Stromal cell of bone marrow (primary cell): ENCODE results near the gene PLPP2.
"Not testable (repeated sequence)": the region's sequence is repeated elsewhere in the genome, so short reads cannot be mapped to it uniquely, and the experiment has no call there.

Experiments used
- DNase-seq: peaks from one replicate; pipeline ENCODE4 v3.0.0-alpha.2; 2012; ENCODE audit warnings: low read depth

The PLPP2 gene

DNA sequence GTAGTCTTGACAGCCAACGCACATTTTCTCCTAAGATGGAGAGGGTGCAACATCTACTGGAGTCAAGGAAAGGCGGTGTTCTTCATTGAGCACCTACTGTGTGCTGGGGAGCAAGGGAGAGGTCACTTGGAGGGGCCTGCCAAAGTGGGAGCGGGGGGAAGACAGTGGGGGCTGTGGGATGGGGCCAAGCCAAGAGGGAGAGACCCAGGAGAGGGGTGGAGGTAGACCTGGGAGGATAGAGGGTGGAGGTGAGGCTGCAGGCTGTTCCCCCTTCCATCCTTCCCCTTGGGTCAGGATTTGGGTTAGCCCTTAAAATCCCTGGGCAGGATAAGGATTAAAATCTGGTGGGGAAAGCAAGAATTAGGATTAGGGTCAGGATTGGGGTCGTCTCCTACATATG is 1.7 kb upstream of the PLPP2 start:
- DNase-seq, result no peak

DNA sequence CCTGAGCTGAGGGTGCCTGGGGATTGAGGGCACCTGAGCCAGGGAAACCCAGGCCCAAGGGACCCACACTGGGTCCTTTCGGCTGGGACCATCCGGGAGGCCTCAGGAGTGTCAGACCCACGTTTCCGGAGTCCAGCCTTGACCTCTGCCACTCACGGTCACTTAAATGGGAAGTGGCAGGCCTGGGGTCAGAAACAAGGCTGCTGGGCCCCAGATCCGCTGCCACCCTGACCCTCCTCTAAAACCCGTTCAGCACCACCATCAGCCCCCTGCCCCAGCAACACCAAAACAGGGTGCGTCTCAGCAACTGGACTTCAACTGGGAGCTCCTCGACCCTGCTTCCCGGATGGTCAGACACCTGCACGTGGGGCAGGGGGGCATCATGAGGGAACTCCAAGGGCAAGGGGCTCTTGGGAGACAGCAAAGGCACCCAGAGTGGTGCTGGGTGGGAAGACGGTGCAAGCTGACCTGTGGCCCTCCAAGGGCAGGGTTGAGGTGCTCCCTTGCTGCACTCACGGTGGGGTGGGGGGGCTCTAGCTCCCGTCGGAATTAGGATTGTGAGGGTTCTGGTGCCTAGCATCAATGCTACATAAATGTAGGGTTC is 1.2 kb upstream of the PLPP2 start:
- DNase-seq, result no peak

DNA sequence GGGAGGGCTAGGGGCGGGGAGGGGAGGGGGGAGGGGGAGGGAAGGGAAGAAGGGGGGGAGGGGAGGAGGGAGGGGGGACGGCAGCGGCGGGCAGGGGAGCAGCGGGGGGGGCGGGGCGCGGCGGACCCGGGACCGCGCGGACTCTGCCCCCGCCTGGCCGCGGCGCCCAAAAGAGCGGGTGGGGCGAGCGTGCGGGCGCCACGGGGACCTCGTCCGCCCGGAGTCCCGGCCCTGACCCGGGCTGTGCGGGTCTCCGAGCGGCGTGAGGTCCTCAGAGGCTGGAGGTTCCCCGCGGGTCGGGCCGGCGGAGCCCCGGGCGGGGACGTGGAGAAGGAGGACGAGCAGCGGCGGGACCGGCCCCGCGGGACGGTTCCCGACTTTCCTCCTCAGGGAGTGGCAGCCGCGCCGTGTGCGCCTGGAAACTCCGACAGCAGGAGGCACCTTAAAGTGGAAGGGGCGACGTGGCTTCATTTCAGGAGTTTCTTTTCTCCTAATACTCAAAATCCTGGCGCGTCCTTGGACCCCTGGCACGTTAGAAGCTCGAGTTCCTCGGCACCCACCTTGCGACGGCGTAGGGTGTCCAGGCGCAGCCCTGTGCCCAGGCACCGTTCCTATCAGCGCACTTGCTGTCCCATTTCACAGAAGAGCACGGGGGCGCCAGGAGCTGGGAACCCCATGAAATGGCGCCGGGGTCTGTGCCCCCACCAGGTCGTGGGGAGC is 518 bp upstream of the PLPP2 start:
- DNase-seq, result no peak

DNA sequence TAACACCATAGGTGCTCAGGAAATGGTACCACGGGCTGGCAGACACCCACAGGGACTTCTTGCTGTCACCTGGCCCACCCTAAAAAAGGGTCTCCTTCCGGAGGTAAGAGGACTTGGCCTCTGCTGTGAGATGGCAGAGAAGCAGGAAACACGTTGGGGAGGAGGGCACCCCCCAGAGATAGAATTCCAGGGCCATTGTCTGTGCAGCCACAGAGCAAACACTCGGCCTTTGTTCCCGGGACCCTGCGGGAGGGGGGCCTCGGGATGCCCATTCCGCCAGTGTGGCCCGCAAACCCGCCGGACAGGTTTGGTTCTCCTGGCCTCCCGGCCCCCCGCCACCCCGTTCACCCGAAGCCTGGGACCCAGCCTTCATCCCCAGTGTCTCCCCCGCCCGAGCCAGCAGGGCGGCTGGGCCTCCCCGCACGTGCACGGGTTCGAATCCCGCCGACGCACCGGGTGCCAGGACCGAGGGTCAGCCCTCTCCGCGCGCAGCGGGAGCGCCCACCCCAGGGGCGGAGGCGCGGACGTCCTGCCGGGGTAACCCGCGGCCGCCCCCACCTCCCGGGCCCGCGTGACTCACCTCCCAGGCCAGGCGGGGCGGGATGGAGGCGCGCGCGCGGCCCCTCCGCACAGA is 714 bp downstream of the PLPP2 start:
- DNase-seq, result no peak

DNA sequence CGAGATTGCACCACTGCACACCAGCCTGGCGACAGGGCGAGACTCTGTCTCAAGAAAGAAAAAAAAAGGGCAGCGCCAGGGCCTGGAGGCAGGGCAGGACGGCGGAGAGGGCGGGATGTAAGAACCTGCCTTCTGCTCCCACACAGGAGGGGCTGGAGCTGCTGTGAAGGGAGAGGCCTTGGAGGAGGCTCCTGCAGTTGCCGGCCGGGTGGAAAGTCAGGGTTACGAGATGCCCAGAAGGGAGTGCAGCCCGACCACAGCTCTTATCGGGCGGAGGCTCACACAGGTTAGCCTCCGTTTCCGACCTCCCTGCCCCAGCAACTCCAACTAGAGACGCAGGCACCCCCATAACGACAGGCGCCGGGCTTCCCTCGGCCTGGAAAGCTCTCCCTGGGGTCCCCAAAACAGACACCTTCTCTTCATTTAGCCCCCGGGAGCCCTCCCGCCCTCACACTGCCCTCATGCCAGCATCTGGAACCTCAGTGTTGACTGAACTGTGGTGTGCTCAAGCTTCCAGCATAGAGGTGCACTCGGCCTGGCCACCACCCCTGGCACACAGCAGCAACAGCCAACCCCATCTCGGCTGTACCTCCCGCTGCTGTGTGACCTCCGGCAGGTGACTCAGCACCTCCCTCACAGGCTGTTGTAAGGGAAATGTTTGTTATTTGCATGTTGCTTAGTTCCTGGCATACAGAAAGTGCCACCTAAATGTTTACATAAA is 1.4 kb downstream of the PLPP2 start:
- DNase-seq, result no peak

DNA sequence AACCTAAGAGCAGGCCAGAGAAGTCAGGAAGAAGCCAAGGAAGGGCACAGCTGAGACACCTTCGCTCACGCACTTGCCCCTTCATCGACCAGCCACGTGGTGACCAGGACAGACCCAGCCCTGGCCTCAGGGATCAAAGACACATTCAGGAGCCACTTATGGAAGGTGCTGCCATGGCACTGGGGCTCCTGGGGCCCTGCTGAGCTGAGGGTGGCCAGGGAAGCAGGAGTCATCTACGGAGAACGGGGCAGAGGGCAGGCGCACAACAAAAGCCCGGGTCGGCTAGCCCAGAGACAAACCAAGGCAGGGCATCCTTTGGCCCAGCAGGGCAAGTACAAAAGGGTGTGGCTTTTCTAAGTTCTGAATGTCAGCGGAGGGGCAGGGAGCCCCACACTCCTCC is 2.3 kb downstream of the PLPP2 start:
- DNase-seq, result no peak

DNA sequence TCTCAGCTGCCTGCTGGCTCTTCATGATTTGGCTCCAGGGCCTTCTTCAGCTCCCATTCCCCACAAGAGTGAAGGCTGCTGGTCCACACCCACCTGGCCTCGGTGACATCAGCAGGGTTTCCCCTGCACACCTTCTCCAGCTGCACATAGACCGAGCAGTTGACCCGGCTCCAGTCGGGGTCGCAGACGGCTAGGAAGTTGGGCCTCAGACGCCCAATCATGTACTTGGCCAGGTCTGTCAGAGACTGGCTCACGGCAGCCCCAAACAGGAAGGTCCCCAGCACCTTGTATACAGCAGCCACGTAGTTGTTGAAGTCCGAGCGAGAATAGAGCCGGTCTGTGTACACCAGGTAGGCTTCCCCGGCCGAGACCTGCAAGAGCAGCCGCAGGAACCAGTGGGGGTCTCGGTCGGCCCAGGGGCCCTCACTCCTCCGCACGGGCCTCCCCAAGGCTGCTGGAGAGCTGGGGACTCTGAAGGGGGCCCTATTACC is 3.8 kb downstream of the PLPP2 start:
- no peak for DNase-seq

DNA sequence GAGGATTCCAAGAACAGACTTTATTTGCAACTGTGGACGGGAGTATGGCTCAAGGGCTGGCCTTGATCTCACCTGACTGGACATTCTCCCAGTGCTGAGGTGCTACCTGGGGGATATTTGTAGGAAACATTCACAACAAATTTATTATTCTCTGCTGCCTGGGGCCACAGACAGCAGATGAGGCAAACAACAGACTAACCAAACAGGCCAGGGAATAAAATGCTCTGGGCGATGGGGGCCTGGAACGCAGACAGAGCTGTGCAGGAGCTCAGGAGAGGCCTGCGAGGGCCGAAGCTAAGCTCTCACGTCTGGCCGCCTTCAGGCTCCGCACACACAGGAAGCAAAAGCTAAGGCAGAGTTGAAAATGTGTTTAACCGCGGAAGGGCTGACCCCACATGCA is 7.8 kb downstream of the PLPP2 start:
- DNase-seq, result no peak

DNA sequence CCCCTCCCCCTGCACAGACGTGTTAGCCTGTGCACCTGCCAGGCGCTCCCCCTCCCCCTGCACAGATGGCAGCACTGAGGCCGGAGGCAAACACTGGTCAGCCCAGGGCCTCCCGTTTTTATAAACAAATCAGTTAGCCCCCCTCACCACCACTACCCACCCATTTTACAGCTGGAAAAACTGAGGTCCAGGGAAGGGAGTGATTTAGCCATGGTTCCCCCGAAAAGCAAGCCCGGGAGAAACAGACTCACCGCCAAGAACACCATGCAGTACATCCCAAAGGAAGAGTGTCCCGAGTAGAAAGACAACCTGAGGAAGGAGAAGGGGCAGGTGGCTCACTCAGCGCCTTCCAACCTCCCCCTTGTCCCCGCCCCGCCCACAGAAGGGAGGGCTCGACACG is 8.7 kb downstream of the PLPP2 start:
- DNase-seq, result no peak

DNA sequence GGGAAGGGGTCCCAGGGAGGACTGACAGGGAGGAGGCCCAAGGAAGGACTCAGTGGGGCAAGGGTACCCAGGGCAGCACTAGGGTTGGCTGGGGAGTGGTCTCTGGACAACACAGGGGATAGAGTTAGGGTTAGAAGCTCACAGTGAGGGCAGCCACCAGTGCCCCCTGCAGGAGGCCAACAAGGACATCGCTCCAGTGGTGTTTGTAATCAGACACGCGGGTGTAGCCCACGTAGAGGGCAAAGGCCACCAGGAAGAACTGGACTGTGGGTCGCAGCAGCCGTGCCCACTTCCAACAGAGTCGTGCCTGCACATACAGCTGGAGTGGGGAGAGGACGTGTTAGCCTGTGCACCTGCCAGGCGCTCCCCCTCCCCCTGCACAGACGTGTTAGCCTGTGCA is 9.2 kb downstream of the PLPP2 start:
- DNase-seq, result no peak

DNA sequence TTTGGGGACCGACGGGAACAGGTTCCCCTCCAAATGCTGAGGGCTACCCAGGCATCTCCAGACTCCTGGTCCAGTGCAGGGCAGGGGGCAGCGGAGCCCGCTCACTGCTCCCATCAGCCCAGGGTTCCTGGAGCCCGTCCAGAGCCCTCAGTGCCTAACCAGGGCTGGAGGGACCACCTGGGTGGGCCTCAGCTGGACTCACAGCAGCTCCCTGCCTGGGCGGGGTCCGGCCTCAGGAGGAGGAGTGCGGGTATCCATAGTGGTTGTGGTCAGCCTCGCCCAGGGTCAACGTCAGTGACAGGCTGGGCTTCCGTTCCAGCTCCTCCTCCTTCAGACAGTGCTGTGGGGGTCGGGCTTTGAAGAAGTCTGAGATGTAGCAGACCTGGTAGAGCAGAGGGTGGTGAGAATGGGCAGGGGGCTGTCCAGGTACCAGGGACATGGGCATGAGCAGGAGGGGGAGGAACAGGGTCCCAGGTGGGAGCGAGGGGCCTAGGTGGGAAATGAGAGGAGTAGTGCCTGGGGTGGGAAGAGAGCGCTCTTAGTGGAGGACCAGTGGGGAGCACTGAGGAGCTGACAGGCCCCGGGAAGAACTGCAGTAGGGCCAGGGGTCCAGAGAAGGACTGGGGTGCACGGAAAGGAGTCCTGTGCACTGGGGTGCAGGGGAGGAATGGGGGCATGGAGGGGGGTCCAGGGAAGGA is 9.9 kb downstream of the PLPP2 start:
- no peak for DNase-seq

DNA sequence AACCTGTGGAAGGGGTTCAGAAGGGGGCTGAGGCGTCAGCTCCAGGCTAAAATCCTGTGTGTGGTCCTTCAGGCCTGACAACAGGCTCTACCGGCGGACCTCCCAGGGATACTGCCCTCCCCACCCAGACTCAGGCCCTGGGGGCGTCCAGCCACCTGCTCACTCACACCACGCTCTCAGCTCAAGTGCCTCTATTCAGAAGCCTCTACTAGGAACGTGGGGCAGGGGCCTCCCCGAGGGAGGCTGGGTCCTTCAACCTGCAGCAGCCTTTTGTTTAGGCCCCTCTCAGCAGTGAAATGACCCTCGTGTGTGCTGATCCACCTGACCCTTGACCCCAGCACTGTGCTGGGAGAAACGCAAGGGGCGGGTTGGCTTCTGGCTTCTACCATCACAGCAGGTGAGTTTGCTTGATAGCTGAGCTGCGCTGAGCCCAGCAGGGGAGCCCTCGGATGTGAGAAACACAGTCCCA is 10.6 kb downstream of the PLPP2 start:
- DNase-seq, result no peak

DNA sequence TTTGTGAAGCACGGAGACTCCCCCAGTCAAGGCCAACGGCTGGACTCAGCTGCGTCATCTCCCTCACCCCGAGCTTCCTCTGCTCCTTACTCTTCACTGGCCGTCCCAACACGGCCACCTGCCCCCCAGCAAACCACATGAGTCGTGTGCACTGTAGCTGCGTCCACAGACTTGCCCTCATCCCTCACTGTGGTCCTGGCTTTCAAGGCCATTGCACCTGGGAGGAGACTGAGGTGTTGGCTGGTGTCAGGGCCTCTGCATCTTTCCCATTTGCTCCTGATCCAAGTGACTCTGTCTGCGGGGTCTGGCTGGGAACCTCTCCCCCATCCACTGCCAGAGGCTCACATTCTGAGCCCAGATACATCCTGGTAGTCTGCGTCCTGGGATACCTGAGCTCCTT is 11.5 kb downstream of the PLPP2 start:
- no peak for DNase-seq

DNA sequence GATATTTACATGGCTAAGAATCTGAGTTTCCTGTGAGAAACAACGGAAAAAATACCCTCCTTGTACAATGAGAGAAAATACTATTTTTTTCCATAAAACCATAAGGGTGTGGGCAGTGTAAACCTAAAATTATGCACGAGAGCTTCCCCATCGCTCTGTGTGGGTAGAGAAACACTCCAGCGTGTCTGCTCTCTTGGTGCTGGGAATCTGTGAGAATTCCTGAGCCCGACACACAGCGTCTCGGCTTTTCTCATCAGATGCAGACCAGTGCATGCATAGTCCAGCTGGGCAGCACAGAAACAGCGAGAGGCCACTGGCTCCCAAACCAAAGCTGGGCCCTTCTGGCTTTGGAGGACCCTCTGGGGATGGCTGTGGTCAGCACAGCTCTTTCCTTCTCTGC is 12.0 kb downstream of the PLPP2 start:
- DNase-seq, result no peak

DNA sequence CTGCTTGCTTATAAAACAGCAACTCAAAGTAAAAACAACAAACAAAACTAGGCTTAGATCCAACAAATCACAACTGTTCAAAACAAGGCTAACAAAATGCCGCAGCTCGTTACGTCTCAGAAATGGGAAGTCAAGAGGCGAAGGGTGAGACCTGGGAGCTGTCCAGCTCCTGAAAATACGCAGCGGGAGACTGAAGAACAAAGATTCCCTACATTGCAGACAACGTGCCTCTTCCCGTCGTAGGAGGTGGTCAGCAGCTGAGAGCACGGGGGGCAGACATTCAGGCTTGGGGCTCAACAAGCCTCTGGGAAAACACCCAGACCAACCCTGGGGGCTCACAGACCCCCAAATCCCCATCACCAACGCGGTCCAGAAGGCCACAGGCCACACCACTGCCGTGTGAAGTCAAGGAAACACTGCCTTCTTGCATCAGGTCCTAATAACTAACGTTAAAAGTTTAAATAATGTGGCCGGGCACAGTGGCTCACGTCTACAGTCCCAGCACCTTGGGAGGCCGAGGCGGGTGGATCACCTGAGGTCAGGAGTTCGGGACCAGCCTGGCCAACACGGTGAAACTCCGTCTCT is 13.5 kb downstream of the PLPP2 start:
- DNase-seq, result no peak

DNA sequence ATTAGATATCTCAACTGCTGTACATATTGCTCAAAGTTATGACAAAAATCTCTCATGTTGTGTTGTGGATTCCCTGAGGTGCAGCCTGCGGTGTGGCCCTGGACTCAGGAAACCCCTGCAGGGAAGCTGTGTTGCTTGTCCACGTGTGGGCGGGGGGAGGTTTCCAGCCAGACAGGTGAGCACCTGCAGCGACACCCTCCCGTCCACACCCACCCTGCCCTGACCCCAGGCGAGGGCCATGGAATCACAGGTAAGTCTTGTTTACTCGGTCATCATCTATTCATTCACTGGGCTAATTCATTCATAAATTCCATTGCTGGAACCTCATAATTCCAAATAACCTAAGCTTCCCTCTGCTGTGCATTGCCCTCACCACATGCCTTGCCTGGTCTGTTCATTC is 14.1 kb downstream of the PLPP2 start:
- no peak for DNase-seq

DNA sequence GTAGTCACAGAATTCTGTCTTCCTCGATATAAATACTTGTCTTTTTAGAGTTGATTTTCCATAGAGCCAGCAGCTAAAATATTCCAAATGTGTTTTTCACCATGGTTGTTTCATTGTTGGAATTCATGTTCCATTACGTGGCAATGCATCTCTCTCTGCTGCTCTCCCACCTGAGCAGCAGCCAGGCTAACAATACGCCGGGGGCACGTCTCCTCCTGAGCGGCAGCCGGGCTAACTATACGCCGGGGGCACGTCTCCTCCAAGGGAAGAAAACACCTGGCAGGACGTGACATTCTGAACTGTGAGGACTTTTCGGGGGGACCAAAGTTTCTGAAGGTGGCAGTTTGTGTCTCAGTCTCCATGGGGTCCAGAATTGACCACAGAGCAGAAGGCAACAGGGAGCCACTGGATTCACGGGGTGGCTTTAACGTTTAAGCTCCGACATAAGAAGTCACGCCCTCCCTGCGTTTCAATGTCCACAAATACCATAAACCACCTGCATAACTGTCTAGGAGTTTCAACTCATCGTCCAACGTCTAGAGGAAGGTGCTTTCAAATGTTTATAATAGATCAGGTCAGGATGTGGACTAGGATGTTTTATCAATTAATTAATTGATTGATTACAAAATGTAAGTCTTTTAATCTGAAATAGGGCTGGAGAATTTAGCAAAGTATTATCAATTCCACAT is 15.1 kb downstream of the PLPP2 start:
- DNase-seq, result no peak

DNA sequence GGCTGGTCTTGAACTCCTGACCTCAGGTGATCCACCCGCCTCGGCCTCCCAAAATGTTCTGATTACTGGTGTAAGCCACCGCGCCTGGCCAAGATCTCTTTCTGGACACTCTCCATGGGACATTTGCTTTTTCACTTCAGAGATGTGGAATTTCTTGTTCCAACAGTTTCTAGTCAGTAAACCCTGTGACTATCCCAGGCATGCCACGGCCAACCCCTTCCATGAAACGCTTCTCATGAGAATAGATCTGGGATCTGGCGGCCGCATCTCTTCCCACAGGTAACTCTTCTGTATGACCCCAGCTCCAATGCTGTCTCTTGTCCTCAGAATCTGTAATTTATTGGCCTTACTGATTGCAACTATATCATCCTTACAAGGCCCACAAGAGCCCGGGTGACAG is 16.2 kb downstream of the PLPP2 start:
- DNase-seq, result no peak

DNA sequence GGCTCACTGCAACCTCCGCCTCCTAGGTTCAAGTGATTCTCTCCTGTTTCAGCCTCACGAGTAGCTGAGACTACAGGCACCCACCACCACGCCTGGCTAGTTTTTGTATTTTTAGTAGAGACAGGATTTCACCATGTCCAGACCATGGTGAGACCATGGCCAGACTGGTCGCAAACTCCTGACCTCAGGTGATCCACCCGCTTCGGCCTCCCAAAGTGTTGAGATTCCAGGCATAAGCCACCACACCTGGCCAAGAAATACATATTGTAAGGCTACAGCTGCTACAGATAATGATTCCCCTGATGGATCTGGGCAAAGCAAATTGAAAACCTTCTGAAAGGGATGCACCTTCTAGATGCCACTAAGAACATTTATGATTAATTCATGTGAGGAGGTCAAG is 17.8 kb downstream of the PLPP2 start:
- DNase-seq, result no peak

DNA sequence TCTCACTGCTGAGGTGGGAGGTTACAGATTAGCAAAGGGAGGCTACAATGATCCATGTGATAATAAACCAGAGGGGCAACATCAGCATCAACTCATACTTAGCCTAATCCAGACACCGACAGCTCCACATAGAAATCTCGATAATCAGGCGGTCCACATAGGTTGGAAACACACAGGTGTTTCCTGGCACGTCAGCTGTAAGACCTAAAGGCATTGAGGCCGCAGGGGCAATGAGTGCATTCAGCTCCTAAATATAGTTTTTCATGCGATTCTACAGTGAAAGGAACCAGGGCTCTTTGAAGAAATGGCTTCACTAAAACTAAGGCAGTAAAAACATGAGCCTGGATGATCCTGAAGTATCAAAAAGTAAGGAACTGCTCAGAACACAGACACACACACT is 19.3 kb downstream of the PLPP2 start:
- DNase-seq, result no peak

DNA sequence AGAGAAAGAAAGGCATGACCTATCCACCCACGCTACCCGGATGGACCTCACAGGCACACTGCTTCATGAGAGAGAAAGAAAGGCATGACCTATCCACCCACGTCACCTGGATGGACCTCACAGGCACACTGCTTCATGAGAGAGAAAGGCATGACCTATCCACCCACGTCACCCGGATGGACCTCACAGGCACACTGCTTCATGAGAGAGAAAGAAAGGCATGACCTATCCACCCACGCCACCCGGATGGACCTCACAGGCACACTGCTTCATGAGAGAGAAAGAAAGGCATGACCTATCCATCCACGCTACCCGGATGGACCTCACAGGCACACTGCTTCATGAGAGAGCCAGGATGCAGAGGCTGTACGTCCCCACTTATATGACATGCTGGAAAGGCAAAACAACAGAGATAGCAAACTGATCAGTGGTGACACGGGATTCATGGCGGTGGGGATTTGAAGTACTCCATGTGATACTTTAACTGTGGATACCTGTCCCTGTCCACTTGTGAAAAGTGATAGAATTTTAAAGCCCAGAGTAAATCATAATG is 20.4 kb downstream of the PLPP2 start:
- DNase-seq, result not testable (repeated sequence)
